ENCODE results near the gene ACO2. TPM values are rescaled to one million over a fixed set of nuclear protein-coding genes. Genes with fewer than 3 reads are reported as not detected.
A peak's percentile ranks its signal among the peaks of the same experiment; 100 is the strongest.

Gene ACO2
- total RNA-seq, 1 experiment from 2014 or later = 90.5 TPM

- Histone ChIP-seq H3K4me1 (no peaks in the 10 kb centered on the region), H3K4me3 (ENCODE audit: low read depth, low read length) (no peak overlapping the region), H3K9me3 (no peaks in the 10 kb centered on the region), H3K36me3 (ENCODE audit: control insufficient read depth, insufficient read depth, low read length) (peaks cover 8% of the 10 kb centered on the region), H3K27me3 (replicated peaks; ENCODE audit: control insufficient read depth, insufficient read depth, low read length) (no peaks in the 10 kb centered on the region)
- no peak for TF ChIP-seq CTCF (IDR thresholded peaks at IDR 0.05; ENCODE audit: insufficient read depth in 1 of 2, low read depth in 1 of 2, low read length in 1 of 2, severe bottlenecking in 1 of 2, unreplicated experiment in 1 of 2)
- DNase-seq = no peak
- Mint-ChIP-seq H3K36me3 (ENCODE audit: insufficient read depth, unreplicated experiment) (peaks cover 95% of the 10 kb centered on the region), H3K9me3 (ENCODE audit: unreplicated experiment) (no peaks in the 10 kb centered on the region), H3K27me3 (ENCODE audit: insufficient read depth, unreplicated experiment) (no peaks in the 10 kb centered on the region), H3K27ac (ENCODE audit: unreplicated experiment) (peak overlapping the region; percentile 33), H3K4me3 (ENCODE audit: unreplicated experiment) (no peak overlapping the region), H3K4me1 (ENCODE audit: low read depth, unreplicated experiment) (peaks cover 7% of the 10 kb centered on the region)
- TSS peak; percentile 14 for BruUV-seq (replicated peaks)
- CTCF ChIA-PET = no interaction called here
- intact Hi-C loops (cut with micrococcal nuclease; ENCODE audit: unreplicated experiment) = no loop called here
- POLR2A ChIA-PET = no interaction called here
Observed at GRCh38 chr22:41528938-41529561, 60.1 kb downstream of the ACO2 start.

- Mint-ChIP-seq H3K27ac (ENCODE audit: unreplicated experiment) (peak overlapping the region; percentile 48), H3K9me3 (ENCODE audit: unreplicated experiment) (no peaks in the 10 kb centered on the region), H3K36me3 (ENCODE audit: insufficient read depth, unreplicated experiment) (peaks cover 88% of the 10 kb centered on the region), H3K27me3 (ENCODE audit: insufficient read depth, unreplicated experiment) (no peaks in the 10 kb centered on the region), H3K4me3 (ENCODE audit: unreplicated experiment) (peak overlapping the region; percentile 22), H3K4me1 (ENCODE audit: low read depth, unreplicated experiment) (peaks cover 3% of the 10 kb centered on the region)
- no peak for TF ChIP-seq CTCF (IDR thresholded peaks at IDR 0.05; ENCODE audit: insufficient read depth in 1 of 2, low read depth in 1 of 2, low read length in 1 of 2, severe bottlenecking in 1 of 2, unreplicated experiment in 1 of 2)
- H3K4me3 ChIP-seq (ENCODE audit: low read depth, low read length) = no peak overlapping the region
- intact Hi-C loops (cut with micrococcal nuclease; ENCODE audit: unreplicated experiment) = no loop called here
- H3K9me3 ChIP-seq = no peaks in the 10 kb centered on the region
- no peaks in the 10 kb centered on the region for H3K27me3 ChIP-seq (replicated peaks; ENCODE audit: control insufficient read depth, insufficient read depth, low read length)
- no peak for DNase-seq
- CTCF ChIA-PET = interaction anchor here (0.6 to 0.8 kb wide), 2 partner anchors 13 to 47 kb away, joined by 3 to 5 read pairs; partner anchors contain the start of gene POLR3H
- BruUV-seq (replicated peaks) = no TSS peak
- H3K4me1 ChIP-seq = no peaks in the 10 kb centered on the region
- peaks cover 8% of the 10 kb centered on the region for H3K36me3 ChIP-seq (ENCODE audit: control insufficient read depth, insufficient read depth, low read length)
- POLR2A ChIA-PET = no interaction called here
Observed at GRCh38 chr22:41530890-41531714, 62.2 kb downstream of the ACO2 start.

GRCh38 chr22:41531715-41532477 is 63.0 kb downstream of the ACO2 start:
- Mint-ChIP-seq H3K27ac (ENCODE audit: unreplicated experiment) (peak overlapping the region; percentile 48), H3K4me3 (ENCODE audit: unreplicated experiment) (no peak overlapping the region), H3K27me3 (ENCODE audit: insufficient read depth, unreplicated experiment) (no peaks in the 10 kb centered on the region), H3K36me3 (ENCODE audit: insufficient read depth, unreplicated experiment) (peaks cover 82% of the 10 kb centered on the region), H3K9me3 (ENCODE audit: unreplicated experiment) (no peaks in the 10 kb centered on the region), H3K4me1 (ENCODE audit: low read depth, unreplicated experiment) (no peaks in the 10 kb centered on the region)
- H3K27me3 ChIP-seq (replicated peaks; ENCODE audit: control insufficient read depth, insufficient read depth, low read length) = no peaks in the 10 kb centered on the region
- intact Hi-C loops (cut with micrococcal nuclease; ENCODE audit: unreplicated experiment) = no loop called here
- H3K9me3 ChIP-seq = no peaks in the 10 kb centered on the region
- BruUV-seq (replicated peaks) = no TSS peak
- ChIA-PET CTCF (no interaction called here), POLR2A (no interaction called here)
- H3K4me1 ChIP-seq = no peaks in the 10 kb centered on the region
- no peak for TF ChIP-seq CTCF (IDR thresholded peaks at IDR 0.05; ENCODE audit: insufficient read depth in 1 of 2, low read depth in 1 of 2, low read length in 1 of 2, severe bottlenecking in 1 of 2, unreplicated experiment in 1 of 2)
- peaks cover 5% of the 10 kb centered on the region for H3K36me3 ChIP-seq (ENCODE audit: control insufficient read depth, insufficient read depth, low read length)
- DNase-seq = no peak
- no peak overlapping the region for H3K4me3 ChIP-seq (ENCODE audit: low read depth, low read length)
